Measurements from ENCODE around the gene LDLRAD2.
"Not testable (repeated sequence)": the region's sequence is repeated elsewhere in the genome, so short reads cannot be mapped to it uniquely, and the experiment has no call there.

LDLRAD2 gene

DNA sequence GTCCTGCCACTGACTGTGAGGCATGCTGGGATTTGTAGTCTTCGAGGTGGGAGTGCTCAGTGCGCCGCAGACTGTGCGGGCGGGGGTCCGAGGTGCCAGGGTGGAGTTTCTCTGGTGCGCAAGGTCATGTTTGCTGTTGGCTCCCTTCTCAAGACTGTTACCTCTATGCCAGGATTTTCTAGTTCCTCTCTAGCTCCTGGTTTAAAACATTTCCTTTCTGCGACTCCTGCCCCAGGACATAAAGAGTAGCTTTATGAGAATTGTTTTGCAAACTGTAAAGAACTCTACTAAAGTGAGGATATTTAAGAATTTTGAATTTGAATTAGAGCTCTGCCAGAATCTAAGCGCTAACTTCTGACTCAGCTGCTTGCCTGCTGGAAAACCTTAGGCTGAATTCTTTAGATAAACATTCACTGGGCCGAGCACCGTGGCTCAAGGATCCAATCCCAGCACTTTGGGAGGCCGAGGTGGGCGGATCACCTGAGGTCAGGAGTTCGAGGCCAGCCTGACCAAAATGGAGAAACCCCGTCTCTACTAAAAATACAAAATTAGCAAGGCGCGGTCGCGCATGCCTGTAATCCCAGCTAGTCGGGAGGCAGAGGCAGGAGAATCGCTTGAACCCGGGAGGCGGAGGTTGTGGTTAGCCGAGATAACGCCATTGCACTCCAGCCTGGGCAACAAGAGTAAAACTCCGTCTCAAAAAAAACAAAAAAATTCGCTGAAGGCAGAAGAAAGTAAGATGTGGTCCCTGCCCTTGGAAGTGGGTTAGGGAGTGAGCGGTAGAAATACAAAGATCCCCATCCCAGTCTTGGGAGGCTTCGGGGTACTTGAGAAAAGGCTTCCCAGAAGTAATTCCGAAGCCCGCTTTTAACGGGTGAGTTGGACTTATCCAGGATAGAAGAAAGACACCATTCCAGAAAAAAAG, 28.1 kb upstream of the LDLRAD2 start:
- DNase-seq: no peak

DNA sequence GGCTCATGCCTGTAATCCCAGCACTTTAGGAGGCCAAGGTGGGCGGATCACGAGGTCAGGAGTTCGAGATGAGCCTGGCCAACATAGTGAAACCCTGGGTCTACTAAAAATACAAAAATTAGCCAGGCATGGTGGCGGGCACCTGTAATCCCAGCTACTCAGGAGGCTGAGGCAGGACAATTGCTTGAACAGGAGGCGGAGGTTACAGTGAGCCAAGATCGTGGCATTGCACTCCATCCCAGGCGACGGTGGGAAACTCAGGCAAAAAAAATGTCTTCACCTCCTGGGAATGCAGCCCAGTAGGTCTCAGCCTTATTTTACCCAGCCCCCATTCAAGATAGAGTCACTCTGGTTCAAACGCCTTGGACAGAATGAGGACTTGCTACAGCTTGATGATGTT, 26.3 kb upstream of the LDLRAD2 start:
- not testable (repeated sequence) for DNase-seq

DNA sequence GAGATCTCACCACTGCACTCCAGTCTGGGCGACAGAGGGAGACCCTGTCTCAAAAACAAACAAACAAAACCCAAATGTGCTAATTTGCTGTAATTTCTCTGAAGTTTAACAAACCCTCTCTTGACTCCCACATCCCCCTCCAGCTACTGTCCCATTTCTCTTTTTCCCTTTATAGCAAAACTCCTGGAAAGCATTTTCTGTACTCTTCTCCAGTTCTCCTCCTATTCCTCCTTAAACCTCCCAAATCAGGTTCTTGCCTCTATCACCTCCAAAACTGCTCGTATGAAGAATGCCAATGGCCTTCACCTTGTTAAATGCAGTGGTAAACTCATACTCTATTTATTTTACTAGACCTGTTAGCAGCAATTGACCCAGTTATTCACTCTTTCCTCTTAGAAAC, 25.4 kb upstream of the LDLRAD2 start:
- DNase-seq: no peak

DNA sequence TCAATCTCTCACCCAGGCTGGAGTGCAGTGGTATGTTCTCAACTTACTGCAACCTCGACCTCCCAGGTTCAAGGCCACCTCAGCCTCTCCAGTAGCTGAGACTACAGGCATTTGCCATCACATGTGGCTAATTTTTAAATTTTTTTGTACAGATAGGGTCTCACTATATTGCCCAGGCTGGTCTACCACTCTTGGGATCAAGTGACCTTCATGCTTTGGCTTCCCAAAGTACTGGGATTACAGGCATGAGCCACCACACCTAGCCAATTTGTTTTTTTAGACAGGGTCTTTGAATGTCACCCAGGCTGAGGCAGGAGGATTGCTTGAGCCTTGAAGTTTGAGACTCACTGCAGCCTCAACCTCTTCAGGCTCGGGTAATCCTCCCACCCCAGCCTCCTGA, 19.0 kb upstream of the LDLRAD2 start:
- no peak for DNase-seq

DNA sequence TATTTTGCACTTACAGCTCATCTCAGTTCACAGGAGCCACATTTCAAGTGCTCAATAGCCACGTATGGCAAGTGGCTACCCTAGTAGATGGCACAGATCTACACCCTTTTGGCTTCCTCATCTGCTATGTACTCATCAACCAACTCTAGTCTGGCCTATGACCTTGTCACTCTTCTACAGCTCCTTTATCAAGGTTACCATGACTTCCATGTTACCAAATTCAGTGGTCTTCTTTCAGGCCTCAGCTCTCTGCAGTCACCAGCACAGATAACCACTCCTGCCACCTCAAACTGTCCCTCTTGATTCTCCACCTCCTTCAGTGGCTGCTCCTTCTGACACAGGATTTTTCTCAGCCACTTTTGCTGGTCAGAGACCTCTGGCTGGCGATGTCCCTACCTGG, 17.4 kb upstream of the LDLRAD2 start:
- no peak for DNase-seq

DNA sequence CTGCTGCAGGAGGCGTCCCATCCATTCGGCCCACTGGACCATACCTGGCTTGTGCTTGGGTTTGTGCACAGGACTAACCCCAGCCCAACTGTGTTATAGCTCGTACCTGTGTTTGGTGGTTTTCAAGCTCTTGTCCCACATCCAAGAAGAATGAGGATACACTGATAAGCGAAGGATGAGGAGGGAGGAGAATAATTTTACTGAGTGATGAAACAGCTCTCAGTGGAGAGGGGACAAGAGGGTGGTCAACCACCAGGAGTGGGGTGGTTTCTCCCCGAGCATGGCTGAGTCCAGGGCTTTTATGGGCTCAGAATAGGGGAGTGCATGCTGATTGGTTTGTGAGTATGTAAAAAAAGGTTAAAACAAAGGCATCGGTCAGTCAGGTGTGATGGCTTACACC, 17.0 kb upstream of the LDLRAD2 start:
- no peak for DNase-seq

DNA sequence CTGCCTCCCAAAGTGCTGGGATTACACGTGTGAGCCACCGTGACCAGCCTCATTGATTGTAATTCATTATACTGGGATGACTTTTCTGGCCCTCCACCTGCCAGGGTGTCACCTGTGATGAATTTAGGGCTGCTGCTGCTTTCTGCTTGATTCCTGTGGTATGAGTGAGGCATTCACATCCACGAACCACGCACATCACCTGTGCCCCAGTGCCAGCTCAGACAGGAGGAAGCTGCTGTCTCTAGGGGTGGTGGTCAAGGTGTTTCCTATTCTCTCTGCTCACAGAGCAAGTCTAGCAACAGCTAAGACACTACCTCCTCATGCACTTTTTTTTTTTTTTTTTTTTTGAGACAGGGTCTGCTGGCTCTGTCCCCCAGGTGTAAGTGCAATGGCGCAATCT, 12.3 kb upstream of the LDLRAD2 start:
- no peak for DNase-seq

DNA sequence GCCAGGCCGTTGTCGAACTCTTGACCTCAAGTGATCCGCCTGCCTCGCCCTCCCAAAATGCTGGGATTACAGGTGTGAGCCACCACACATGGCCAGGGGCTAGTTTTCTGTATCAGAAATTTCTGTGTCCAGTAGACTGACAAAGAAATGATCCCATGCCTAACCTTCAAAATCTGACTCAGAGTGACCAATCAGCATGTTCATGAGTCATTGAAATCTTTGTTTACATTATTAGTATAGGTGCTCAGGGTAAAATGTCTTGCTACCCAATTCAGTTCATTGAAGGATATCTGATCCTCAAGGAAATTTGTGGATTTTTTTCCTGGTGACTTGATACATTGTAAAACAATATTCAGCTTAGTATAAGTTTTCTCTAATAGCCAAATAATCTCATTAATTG, 11.0 kb upstream of the LDLRAD2 start:
- DNase-seq: no peak

DNA sequence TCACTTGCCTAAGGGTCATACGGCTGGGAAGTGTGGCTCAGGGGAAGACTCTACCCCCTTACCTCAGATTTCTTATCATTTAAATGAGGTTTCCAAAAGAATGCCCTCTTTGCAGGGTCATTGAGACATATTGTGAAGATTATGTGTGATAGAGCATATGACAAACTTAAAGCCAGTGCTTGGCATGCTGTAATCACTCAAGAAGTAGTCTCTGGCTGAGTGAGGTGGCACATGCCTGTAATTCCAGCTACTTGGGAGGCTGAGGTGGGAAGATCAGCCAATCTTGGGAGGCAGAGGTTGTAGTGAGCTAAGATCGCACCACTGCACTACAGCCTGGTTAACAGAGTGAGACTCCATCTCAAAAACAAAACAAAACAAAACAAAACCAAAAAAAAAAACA, 7.5 kb upstream of the LDLRAD2 start:
- DNase-seq: no peak

DNA sequence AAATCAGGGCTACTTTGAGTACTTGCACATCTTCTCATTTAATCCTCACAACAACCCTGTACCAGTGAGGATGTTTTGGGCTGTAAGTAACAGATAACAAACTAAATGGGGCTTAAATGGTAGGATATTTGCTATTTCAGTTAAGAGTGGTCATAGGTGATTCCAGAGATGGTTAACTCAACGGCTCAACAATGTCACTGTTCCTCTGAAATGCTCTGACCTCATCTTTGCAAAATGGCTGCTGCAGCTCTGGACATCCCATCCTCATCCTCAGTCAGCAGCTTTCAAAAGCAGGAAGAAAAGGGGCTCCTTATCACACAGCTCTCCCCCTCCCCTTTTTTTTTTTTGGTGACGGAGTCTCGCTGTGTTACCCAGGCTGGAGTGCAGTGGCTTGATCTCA, 1.5 kb downstream of the LDLRAD2 start:
- no peak for DNase-seq

DNA sequence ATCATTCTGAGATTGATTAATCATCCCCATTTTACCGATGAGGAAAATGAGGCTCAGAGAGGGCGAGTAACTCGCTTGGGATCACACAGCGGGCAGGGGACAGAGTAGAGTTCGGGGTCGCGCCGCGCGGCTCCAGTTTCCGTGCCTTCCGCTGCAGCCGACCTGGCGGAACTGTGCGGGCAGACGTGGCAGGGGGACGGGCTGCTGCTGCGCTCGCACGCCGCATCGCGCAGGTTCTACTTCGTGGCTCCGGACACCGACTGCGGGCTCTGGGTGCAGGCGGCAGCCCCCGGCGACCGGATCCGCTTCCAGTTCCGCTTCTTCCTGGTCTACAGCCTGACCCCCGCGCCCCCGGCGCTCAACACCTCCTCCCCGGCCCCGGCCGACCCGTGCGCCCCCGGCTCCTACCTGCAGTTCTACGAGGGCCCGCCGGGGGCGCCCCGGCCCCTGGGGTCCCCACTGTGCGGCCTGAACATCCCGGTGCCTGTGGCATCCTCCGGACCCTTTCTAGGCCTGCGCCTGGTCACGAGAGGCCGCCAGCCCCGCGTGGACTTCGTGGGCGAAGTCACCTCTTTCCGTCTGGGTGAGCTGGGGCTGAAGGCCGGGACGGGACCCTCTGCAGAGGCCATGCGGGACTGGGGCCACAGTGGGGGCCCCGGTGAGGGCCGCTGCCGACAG, 2.3 kb downstream of the LDLRAD2 start:
- DNase-seq: no peak

DNA sequence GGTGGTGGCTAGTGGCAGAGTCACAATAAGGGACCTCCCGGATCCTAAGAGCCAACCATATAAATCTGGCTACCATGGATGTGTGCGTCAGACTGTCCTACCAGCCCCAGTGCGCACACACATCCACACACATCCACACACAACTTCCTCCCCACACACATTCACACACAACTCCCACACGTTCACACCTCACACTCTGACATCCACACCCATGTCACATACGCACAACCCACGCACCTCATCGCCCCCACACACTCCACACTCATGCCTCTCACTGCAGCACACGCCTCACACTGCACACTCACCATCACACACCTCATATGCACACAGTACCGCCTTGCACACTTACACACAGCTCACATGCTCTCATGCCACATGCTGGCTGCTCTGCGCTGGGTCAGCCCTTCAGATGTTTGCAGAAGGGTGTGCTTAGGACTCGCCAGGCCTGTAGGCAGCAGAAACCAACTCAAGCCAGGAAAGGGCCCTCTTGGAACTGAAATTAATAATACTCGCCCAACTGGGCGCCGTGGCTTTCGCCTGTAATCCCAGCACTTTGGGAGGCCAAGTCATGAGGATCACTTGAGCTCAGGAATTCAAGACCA, 3.0 kb downstream of the LDLRAD2 start:
- DNase-seq: no peak

DNA sequence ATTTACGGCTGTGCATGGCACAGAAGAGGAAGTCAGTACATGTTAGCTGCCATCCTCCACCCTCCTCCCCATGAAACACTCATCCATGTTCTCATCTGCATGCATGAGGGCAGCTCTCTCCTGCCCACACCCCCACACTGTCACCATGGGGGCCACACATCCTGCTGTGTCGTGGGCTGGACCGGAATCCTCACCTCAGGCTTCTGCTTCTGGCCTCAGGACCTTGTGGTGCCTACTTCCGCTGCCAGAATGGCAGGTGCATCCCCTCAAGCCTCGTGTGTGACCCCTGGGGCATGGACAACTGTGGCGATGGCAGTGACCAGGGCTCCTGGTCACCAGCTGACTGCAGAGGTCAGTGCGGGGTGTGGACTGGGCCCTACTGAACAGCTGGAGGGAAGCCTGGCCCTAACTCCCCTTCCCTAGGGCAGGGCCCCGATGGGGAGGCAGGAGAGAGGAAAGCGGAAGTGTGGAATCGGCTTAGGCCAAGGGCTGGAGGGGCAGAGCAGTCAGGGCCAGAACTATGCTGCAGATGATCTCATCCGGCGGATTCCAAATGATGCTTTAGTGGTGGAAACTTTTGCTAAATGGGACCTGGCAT, 3.8 kb downstream of the LDLRAD2 start:
- DNase-seq: no peak

DNA sequence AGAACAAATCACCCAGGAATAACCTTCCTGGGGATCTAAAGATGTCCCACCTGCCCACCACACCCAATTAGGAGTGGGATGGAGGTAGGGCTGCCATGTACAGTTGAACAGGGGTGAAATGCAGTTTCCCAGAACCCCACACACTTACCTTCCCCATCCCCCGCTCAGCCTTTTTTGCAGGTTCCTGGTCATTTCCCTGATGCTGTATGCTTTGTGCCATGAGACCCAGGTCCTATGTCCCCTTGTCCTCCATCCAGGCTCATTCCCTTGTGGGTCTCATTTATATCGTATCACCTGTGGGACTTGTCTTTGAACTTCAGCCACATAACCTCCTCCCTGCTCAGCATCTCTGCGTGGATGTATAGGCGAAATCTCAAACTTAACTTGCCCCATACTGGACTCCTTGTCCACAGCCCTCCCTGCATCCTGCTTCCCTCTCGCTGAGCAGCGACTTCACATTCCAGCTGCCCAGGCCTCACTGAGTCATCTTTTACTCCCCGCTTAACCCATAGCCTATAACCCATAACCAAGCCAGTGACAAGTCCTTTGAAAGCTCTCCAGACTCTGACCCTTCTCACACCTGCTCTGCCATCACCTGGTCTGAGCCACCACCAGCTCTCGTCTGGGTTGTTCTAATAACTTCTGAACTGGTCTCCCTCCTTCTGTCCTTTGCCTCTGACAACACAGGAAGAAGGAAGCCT, 4.7 kb downstream of the LDLRAD2 start:
- DNase-seq: no peak

DNA sequence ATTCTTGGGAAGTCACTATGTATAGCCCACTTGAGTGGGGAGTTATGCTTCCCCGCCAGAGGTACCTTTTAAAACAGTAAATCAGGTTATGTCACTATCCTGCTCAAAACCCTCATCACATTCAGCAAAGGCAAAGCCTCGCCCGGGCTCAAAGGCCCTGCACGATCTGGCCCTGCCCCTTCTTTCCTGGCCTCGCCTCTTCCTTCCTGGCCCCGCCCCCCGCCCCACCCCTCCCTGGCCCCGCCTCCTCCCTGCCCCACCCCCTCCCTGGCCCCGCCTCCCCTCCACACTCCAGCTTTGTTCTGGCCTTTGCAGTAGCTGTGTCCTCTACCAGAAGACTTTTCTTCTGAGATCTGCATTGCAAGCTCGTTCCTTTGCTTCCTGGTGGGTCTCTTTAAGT, 6.6 kb downstream of the LDLRAD2 start:
- DNase-seq: no peak

DNA sequence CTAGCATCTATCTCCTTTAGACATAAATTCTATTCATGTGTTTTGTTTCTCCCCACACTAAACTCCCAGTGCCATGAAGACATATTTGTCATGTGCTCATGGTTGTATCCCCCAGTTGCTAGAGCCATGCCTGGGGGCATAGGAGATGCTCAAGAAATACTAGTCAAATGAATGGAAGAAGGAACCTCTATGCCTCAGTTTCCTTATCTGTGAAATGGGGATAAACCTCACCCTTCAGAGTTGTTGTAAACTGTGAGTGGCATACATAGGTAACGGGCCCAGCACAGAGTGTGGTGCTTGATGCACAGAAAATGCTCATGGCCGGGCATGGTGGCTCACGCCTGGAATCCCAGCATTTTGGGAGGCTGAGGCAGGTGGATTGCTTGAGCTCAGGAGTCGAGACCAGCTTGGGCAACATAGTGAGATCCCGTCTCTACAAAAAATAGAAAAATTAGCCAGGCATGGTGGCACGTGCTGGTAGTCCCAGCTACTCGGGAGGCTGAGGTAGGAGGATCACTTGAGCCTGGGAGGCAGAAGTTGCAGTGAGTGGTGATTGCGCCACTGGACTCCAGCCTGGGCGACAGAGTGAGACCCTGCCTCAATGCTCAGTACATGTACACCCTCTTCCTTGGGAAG, 8.7 kb downstream of the LDLRAD2 start:
- no peak for DNase-seq

DNA sequence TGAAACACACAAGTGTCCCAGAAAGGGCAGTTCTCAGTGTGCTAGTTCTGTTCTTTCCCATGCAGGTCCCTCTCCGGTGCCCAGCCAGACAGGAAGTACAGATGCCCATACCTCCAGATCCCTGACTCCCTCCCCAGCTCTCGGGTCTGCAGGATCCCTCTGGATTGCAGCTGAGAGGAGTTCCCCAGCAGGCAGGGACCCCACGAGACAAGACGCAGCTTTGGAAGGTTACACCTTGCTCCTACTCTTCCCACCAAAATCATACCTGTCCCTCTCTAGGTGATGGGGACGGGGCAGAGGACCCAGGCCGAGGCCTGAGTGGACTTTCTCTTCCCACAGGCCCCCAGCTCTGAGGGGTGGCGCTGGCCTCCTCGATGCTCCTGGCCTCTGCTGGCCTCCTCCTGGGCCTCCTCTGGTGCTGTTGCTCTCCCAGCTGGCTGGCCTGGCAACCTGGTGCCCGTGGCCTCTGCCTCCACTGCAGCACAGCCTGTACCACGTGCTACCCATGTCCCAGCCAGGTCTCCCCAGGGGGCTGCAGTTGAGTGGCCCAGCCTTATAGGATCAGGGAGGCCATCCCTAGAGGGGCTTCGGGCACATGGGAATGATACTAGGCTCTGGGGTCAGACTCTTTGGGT, 9.4 kb downstream of the LDLRAD2 start:
- DNase-seq: no peak

DNA sequence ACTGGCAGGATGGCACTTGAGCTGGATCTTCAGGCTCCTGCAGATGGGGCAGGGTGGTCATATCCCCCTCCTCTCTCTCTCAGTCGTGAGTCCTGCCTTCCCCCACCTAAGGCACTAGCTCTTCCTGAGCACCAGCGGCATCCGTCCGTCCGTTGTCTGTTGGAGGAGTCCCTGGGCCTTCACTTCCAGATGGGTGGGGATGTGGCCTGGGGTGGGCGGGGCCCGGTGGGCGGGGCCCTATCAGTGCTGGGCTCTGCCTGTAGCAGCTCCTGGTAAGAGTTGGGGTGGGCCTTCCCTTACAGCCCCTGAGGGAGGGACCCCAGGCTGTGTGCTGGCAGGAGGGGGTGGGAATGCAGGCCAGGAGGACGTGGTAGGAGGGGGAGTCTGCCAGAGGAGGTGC, 10.3 kb downstream of the LDLRAD2 start:
- DNase-seq: no peak

DNA sequence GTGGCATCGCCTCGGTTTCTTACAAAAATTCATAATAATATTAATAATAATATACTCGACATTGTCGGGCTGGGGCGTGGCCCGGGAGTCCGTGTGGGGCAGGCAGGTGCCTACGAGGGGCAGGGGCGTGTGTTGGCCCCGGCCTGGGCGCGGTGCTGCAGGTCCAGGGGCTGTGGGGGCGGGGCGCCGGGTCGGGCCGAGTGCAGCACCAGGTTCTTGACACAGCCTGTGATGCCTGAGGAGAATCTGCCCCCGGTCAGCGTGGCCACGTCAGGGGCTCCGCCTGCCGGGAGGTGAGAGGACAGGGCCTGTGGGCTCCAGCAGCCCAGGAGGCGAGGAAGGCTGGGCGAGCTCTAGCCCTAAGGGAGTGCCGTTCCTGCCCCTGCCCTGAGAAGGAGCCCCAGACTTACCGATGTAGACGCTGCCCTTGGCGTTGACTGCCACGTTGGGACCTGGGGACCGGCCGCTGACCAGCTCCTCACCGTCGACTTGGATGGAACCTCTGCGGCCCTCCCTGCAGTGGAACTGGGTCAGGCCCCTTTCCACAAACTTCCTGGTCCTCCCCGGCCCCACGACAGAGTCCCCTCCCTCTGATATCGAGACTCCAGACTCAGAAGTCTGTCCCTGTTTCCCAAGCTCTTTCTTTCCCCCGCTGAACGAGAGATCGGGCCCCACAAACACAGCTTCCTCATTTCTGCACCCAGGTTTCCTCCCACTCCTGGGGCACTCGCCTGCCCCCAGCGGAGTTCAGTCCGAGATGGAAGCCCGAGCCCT, 11.3 kb downstream of the LDLRAD2 start:
- DNase-seq: no peak

DNA sequence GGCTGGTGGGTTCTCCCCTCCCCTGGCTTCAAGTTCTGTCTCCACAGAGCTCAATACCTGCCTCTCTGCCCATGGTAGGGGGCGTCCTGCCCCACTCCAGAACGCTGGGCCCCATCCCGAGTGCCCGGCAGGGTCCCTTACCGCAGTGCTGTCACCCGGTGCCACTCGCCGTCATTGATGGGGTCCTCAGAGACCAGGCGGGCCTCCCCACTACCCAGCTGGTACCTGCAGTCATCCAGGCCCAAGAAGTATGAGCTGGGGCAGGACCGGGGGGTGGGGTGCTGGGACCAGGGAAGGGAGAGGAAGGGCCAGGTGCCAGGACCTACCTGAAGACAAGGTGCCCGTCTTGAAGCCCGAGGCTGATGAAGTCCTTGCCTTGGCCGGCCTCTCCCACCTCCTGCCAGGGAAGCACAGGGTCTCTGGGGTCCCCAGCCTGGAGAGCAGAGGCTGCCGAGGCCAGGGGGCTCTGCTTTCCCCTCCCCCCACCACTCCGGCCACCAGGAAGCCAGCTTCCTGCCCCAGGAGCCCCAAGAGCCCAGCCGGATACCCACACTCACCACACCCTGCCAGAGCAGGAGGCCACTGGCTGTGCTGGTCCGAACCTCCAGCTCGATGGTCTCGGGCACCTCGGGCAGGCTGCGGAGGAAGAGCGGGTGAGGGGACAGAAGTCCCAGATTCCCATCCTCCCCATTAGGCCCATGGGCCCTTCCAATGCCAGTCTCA, 12.1 kb downstream of the LDLRAD2 start:
- no peak for DNase-seq
